A549 (cell line): ENCODE measurements around the gene PIP4K2A. TPM values are rescaled to one million over a fixed set of nuclear protein-coding genes. Genes with fewer than 3 reads are reported as not detected.

ENCODE experiments used
- ATAC-seq, 2 experiments: fragments of 200-7000 bp in 1 of 2; fragments of >200 bp in 1 of 2; cut with Nextera tagmentation in 1 of 2; cut with Tn5 transposase in 1 of 2; 3 replicates each; pipeline versions ENCODE4 v1.8.0 to v1.9.1; 2018 to 2020; ENCODE audit warnings: mild to moderate bottlenecking in 1 of 2, moderate library complexity in 1 of 2
- CTCF ChIA-PET: fragments of 300-600 bp; sonication (Branson Sonifier 250); formaldehyde crosslinking; extraction: SDS; loops from one replicate; lab custom pipeline; 2021; ENCODE audit warnings: antibody characterized with exemption, inconsistent platforms; lab: Yijun Ruan, JAX
- POLR2A ChIA-PET: fragments of 350-600 bp; formaldehyde crosslinking; extraction: SDS; loops from one replicate; lab custom pipeline; 2021; ENCODE audit warnings: antibody characterized with exemption, inconsistent platforms; lab: Yijun Ruan, JAX
- DNase-seq, 2 experiments: peaks; one replicate each; pipeline versions ENCODE4 v3.0.0 to v3.0.0-alpha.2; 2011 to 2016; ENCODE audit warnings: low read depth in 1 of 2, low spot score in 1 of 2
- FAIRE-seq: peaks from 2 replicates; lab custom pipeline; 2011; peaks lifted over from hg19 to GRCh38; lab: Jason Lieb, UNC
- H3K27ac ChIP-seq, 2 experiments: fragments of >200 bp; sonication (Bioruptor Twin); formaldehyde crosslinking; 3 replicates each; pipeline ENCODE4 v1.5.1; 2016 to 2017
- H3K4me1 ChIP-seq: fragments of >200 bp; sonication (Bioruptor Twin); formaldehyde crosslinking; 3 replicates; pipeline ENCODE4 v1.6.1; 2016
- H3K4me2 ChIP-seq: fragments of >200 bp; sonication (Bioruptor Twin); formaldehyde crosslinking; 3 replicates; pipeline ENCODE4 v1.6.1; 2016
- H3K4me3 ChIP-seq: fragments of >200 bp; sonication (Bioruptor Twin); formaldehyde crosslinking; 3 replicates; pipeline ENCODE4 v1.5.1; 2016
- H3K9me3 ChIP-seq: fragments of >200 bp; sonication (Bioruptor Twin); formaldehyde crosslinking; 3 replicates; pipeline ENCODE4 v1.6.1; 2016
- CHD4 ChIP-seq: fragments of 200-600 bp; sonication (generic); IDR thresholded peaks from 2 replicates; pipeline ENCODE4 v1.6.1; 2016; ENCODE audit warnings: antibody characterized with exemption, mild to moderate bottlenecking, borderline replicate concordance
- EHF ChIP-seq: fragments of 250-450 bp; sonication (Bioruptor Pico); IDR thresholded peaks from 2 replicates; pipeline ENCODE4 v1.5.0; 2020; ENCODE audit warnings: mild to moderate bottlenecking
- ESRRA ChIP-seq: fragments of 150-350 bp; IDR thresholded peaks from 2 replicates; pipeline ENCODE4 v1.6.1; 2014; ENCODE audit warnings: mild to moderate bottlenecking, low read length, borderline replicate concordance
- FOSL2 ChIP-seq, 2 experiments: fragments of 450-650 bp in 1 of 2; fragments of >200 bp in 1 of 2; sonication (Bioruptor Twin) in 1 of 2; formaldehyde crosslinking; IDR thresholded peaks; 2 replicates each; pipeline versions ENCODE4 v1.5.0 to v1.6.1; 2016 to 2020; ENCODE audit warnings: mild to moderate bottlenecking in 1 of 2, moderate library complexity in 1 of 2
- FOXS1 ChIP-seq: fragments of 250-450 bp; sonication (Bioruptor Pico); IDR thresholded peaks from 2 replicates; pipeline ENCODE4 v1.5.0; 2020; ENCODE audit warnings: mild to moderate bottlenecking, moderate library complexity
- HDAC2 ChIP-seq: fragments of 200-600 bp; sonication (generic); IDR thresholded peaks from 2 replicates; pipeline ENCODE4 v1.6.1; 2016
- JUN ChIP-seq, 2 experiments: fragments of >200 bp; sonication (Bioruptor Twin); formaldehyde crosslinking; IDR thresholded peaks; 2 replicates in 1 of 2; 3 replicates in 1 of 2; pipeline ENCODE4 v1.6.1; 2016 to 2017
- JUNB ChIP-seq: fragments of >200 bp; sonication (Bioruptor Twin); formaldehyde crosslinking; IDR thresholded peaks from 2 replicates; pipeline ENCODE4 v1.6.1; 2016
- NPAS2 ChIP-seq: fragments of 250-450 bp; sonication (Bioruptor Pico); IDR thresholded peaks from 2 replicates; pipeline ENCODE4 v1.8.0; 2022; ENCODE audit warnings: mild to moderate bottlenecking, moderate library complexity, borderline replicate concordance
- PHF8 ChIP-seq: fragments of 200-600 bp; sonication (generic); IDR thresholded peaks from 2 replicates; pipeline ENCODE4 v1.6.1; 2016; ENCODE audit warnings: low read depth, mild to moderate bottlenecking, antibody characterized with exemption, moderate library complexity, borderline replicate concordance
- RNF2 ChIP-seq: fragments of 200-600 bp; sonication (generic); IDR thresholded peaks from 2 replicates; pipeline ENCODE4 v1.6.1; 2016; ENCODE audit warnings: low read depth, mild to moderate bottlenecking, antibody characterized with exemption, moderate library complexity, borderline replicate concordance
- SMC3 ChIP-seq: fragments of >200 bp; sonication (Bioruptor Twin); formaldehyde crosslinking; IDR thresholded peaks from 3 replicates; pipeline ENCODE4 v1.6.1; 2018; ENCODE audit warnings: inconsistent platforms
- WGBS: methylation state at CpG from one replicate; pipeline ENCODE4 v1.1.6; 2017; ENCODE audit errors: missing lambda C conversion rate; 5-methylcytosine and 5-hydroxymethylcytosine counted together
- polyA plus RNA-seq, 4 experiments: library from polyadenylated mRNA; depleted of rRNA in 3 of 4; stranded (reverse); fragments of >200 nt; fragmentation: RNase III in 1 of 4; extraction: RNeasy Plus Mini Kit Qiagen cat#74134 plus additional on column Dnase treatment in 1 of 4; gene quantifications; 2 replicates in 3 of 4; 3 replicates in 1 of 4; pipeline ENCODE4 v1.2.3, GENCODE V29; 2011 to 2017
- TF ChIP-seq, protein P1 (sequence below): IDR thresholded peaks from 2 replicates; pipeline ENCODE4 v1.6.1; 2012
- TF ChIP-seq, protein P2 (sequence below): fragments of >200 bp; sonication (Bioruptor Twin); formaldehyde crosslinking; IDR thresholded peaks from 2 replicates; pipeline ENCODE4 v1.6.1; 2016
- TF ChIP-seq, protein P3 (sequence below): fragments of 150-350 bp; IDR thresholded peaks from 2 replicates; pipeline ENCODE4 v1.6.1; 2014; ENCODE audit warnings: low read depth, mild to moderate bottlenecking, low read length
- TF ChIP-seq, protein P4 (sequence below): fragments of >200 bp; sonication (Bioruptor Twin); formaldehyde crosslinking; IDR thresholded peaks from 3 replicates; pipeline ENCODE4 v1.5.1; 2016
- TF ChIP-seq, protein P5 (sequence below): IDR thresholded peaks from 2 replicates; pipeline ENCODE4 v1.6.1; 2012

PIP4K2A gene
- polyA plus RNA-seq, 2 of the 4 experiments (the other 2 are of a cell fraction): 23.1 to 24.0 TPM

GRCh38 chr10:22611425-22612115 lies 102.8 kb downstream of the PIP4K2A start:
- ATAC-seq: no peak
- CTCF ChIA-PET: interaction anchor here (0.7 kb wide), 1 partner anchor 378 kb away, joined by 3 read pairs; no protein-coding TSS in a partner anchor

DNA sequence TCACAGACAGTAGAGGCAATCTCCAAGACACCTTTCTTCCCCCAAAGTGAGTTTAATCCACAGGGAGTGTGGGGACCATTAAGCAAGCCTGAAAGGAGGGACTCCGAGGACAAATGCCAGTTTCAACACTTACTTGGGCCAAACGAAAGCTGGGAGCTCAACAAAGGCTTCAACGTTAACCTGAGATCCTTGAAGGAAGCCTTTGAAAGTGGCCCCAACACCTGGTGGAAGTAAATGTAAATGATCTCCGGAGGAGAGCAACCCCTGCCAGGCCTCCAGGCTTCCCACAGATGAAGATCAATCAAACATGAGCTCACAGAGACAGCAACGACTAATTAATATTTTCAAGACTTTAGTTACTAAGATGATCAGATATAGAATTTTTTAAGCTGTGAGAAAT lies 103.8 kb downstream of the PIP4K2A start:
- POLR2A ChIA-PET: no interaction called here
- WGBS: 74% methylated on average over 5 of the region's 5 CpGs
- no peak for TF ChIP-seq EHF
- TF ChIP-seq, protein P1, sequence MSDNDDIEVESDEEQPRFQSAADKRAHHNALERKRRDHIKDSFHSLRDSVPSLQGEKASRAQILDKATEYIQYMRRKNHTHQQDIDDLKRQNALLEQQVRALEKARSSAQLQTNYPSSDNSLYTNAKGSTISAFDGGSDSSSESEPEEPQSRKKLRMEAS: no peak
- TF ChIP-seq JUN (IDR thresholded peaks at IDR 0.05): no peak
- TF ChIP-seq, protein P2, sequence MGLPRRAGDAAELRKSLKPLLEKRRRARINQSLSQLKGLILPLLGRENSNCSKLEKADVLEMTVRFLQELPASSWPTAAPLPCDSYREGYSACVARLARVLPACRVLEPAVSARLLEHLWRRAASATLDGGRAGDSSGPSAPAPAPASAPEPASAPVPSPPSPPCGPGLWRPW: no peak
- no peak for TF ChIP-seq FOXS1
- TF ChIP-seq, protein P3, sequence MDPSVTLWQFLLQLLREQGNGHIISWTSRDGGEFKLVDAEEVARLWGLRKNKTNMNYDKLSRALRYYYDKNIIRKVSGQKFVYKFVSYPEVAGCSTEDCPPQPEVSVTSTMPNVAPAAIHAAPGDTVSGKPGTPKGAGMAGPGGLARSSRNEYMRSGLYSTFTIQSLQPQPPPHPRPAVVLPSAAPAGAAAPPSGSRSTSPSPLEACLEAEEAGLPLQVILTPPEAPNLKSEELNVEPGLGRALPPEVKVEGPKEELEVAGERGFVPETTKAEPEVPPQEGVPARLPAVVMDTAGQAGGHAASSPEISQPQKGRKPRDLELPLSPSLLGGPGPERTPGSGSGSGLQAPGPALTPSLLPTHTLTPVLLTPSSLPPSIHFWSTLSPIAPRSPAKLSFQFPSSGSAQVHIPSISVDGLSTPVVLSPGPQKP: no peak
- TF ChIP-seq, protein P4, sequence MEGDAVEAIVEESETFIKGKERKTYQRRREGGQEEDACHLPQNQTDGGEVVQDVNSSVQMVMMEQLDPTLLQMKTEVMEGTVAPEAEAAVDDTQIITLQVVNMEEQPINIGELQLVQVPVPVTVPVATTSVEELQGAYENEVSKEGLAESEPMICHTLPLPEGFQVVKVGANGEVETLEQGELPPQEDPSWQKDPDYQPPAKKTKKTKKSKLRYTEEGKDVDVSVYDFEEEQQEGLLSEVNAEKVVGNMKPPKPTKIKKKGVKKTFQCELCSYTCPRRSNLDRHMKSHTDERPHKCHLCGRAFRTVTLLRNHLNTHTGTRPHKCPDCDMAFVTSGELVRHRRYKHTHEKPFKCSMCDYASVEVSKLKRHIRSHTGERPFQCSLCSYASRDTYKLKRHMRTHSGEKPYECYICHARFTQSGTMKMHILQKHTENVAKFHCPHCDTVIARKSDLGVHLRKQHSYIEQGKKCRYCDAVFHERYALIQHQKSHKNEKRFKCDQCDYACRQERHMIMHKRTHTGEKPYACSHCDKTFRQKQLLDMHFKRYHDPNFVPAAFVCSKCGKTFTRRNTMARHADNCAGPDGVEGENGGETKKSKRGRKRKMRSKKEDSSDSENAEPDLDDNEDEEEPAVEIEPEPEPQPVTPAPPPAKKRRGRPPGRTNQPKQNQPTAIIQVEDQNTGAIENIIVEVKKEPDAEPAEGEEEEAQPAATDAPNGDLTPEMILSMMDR: no peak
- TF ChIP-seq FOSL2 (IDR thresholded peaks at IDR 0.05): no peak
- no peak for TF ChIP-seq FOSL2 (CRISPR knock-in tag; IDR thresholded peaks at IDR 0.05)
- no peak for TF ChIP-seq HDAC2
- no peak for TF ChIP-seq RNF2
- no peak for TF ChIP-seq ESRRA
- no peak for TF ChIP-seq PHF8
- TF ChIP-seq, protein P5, sequence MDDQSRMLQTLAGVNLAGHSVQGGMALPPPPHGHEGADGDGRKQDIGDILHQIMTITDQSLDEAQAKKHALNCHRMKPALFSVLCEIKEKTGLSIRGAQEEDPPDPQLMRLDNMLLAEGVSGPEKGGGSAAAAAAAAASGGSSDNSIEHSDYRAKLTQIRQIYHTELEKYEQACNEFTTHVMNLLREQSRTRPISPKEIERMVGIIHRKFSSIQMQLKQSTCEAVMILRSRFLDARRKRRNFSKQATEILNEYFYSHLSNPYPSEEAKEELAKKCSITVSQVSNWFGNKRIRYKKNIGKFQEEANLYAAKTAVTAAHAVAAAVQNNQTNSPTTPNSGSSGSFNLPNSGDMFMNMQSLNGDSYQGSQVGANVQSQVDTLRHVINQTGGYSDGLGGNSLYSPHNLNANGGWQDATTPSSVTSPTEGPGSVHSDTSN: no peak
- TF ChIP-seq JUNB: no peak
- TF ChIP-seq NPAS2: no peak
- TF ChIP-seq SMC3: no peak
- no peak for TF ChIP-seq CHD4
- DNase-seq (no peak), ATAC-seq (no peak), FAIRE-seq (no peak)
- no peak overlapping the region for H3K4me3 ChIP-seq
- no peak overlapping the region for H3K4me2 ChIP-seq
- H3K27ac ChIP-seq: no peak overlapping the region
- CTCF ChIA-PET: interaction anchor here (0.7 kb wide), 3 partner anchors 9 to 379 kb away, joined by 3 to 5 read pairs (median 3); no protein-coding TSS in a partner anchor
- peaks cover 11% of the 10 kb centered on the region for H3K4me1 ChIP-seq
- no peaks in the 10 kb centered on the region for H3K9me3 ChIP-seq

More at GRCh38 chr10:22611425-22612115, 102.8 kb downstream of the PIP4K2A start:
- no peak overlapping the region for H3K4me3 ChIP-seq
- FAIRE-seq: no peak
- WGBS: 93% methylated on average over 8 of the region's 8 CpGs
- no peak overlapping the region for H3K27ac ChIP-seq
- H3K4me1 ChIP-seq: peaks cover 13% of the 10 kb centered on the region
- no peak overlapping the region for H3K4me2 ChIP-seq
- TF ChIP-seq CHD4 (no peak), RNF2 (no peak)
- POLR2A ChIA-PET: no interaction called here
- DNase-seq: no peak
- no peaks in the 10 kb centered on the region for H3K9me3 ChIP-seq
